Smooth muscle cell of the pulmonary artery (primary cell): Measurements from ENCODE around the gene PKP4. TPM values are rescaled to one million over a fixed set of nuclear protein-coding genes. Genes with fewer than 3 reads are reported as not detected.

ENCODE experiments used
- total RNA-seq: library from RNA; depleted of rRNA; stranded (reverse); fragments of >200 nt; gene quantifications from 2 replicates; pipeline ENCODE4 v1.2.3, GENCODE V29; 2014

The PKP4 gene, protein sequence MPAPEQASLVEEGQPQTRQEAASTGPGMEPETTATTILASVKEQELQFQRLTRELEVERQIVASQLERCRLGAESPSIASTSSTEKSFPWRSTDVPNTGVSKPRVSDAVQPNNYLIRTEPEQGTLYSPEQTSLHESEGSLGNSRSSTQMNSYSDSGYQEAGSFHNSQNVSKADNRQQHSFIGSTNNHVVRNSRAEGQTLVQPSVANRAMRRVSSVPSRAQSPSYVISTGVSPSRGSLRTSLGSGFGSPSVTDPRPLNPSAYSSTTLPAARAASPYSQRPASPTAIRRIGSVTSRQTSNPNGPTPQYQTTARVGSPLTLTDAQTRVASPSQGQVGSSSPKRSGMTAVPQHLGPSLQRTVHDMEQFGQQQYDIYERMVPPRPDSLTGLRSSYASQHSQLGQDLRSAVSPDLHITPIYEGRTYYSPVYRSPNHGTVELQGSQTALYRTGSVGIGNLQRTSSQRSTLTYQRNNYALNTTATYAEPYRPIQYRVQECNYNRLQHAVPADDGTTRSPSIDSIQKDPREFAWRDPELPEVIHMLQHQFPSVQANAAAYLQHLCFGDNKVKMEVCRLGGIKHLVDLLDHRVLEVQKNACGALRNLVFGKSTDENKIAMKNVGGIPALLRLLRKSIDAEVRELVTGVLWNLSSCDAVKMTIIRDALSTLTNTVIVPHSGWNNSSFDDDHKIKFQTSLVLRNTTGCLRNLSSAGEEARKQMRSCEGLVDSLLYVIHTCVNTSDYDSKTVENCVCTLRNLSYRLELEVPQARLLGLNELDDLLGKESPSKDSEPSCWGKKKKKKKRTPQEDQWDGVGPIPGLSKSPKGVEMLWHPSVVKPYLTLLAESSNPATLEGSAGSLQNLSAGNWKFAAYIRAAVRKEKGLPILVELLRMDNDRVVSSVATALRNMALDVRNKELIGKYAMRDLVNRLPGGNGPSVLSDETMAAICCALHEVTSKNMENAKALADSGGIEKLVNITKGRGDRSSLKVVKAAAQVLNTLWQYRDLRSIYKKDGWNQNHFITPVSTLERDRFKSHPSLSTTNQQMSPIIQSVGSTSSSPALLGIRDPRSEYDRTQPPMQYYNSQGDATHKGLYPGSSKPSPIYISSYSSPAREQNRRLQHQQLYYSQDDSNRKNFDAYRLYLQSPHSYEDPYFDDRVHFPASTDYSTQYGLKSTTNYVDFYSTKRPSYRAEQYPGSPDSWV
- total RNA-seq, result 34.3 and 34.7 TPM in 2 replicates

GRCh38 chr2:158456309-158457066 lies at the start of gene PKP4, which contains the start of gene CCDC148:
Gene PKP4, plus strand, starts transcription at chr2:158456952. Its CDS starts 76,233 bp downstream, at chr2:158533185.
Gene CCDC148, minus strand, starts transcription at chr2:158456753. Its CDS starts 314 bp downstream, at chr2:158456439.

Other genes with a start within 250 kb of the PKP4 start
- gene CCDC148, start 199 bp upstream of the PKP4 start, total RNA-seq, result 0.43 and 1.1 TPM in 2 replicates